Measurements from ENCODE around the gene REPIN1.
A peak's percentile ranks its signal among the peaks of the same experiment; 100 is the strongest.

The REPIN1 gene

DNA sequence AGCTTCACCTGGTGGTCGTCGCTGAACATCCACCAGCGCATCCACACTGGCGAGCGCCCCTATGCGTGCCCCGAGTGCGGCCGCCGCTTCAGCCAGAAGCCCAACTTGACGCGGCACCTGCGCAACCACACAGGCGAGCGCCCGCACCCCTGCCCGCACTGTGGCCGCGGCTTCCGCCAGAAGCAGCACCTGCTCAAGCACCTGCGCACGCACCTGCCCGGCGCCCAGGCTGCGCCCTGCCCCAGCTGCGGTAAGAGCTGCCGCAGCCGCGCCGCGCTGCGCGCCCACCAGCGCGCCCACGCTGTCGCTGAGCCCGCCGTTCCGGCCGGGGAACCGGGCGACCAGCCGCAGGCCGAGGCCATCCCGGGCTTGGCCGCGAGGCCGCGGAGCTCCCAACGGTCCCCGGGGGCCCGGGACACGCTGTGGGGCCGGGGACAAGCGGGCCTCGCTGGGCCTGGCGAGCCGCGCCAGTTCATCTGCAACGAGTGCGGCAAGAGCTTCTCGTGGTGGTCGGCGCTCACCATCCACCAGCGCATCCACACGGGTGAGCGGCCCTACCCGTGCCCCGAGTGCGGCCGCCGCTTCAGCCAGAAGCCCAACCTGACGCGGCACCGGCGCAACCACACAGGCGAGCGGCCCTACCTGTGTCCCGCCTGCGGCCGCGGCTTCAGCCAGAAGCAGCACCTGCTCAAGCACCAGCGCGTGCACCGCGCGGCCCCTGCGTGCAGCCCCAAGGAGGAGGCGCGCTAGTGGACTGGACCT, 28.9 kb downstream of the REPIN1 start:
- DNase-seq = no peak

DNA sequence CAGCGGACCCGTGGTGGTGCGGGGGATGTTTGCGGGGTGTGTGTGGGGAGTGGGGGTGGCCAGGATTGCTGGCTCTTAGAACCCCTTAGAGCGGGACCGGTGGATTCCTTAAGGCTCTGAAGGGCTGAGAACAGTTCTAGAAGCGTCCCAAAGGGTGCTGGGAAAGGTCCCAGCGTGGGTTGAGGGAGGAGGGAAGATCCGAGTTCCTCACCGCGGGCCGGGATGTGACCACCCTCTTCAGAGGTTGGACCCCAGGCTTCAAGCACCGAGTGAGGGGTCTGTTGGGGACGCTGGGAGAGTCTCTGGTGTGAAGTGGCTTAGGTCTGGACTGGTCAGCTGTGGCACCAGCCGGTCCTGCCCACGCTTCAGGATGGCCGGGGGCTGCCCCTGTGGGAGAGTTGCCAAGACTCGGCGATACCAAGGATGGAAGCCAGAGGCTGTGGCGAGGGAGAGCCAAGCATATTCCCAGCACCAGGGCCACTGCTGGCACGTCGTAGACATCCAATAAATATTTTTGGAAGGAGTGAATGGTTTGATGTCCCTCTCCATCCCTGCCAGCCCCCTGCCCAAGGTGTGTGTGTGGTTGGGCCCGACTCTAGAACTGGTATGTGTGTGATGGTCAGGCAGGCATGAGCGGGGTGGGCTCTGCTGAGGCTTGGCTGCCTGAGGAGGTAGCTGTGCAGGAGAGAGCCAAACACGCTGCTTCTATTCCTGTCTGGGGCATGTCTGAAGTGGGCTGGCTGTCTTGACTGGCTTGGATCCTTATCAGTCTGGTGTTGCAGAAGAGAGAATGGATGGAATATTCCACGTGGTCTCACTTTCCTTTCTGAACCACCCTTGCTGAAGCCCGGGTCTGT, 29.7 kb downstream of the REPIN1 start:
- DNase-seq = no peak

DNA sequence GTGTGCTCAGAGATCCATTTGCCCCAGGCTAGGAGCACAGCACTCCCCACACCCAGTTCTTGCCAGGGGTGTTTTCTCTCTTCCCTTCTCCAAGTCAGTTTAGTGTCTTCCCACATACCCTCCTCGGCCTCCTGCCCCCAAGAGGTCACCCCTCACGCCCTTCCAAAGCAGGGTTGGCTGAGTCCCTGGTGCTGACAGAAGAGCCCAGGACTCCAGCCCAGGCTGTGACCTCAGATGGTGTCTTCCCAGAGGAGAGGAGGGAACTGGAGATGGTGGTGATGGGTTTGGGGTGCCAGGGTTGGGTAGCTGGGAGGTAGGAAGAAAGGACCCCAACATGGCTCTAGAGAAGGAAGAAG, 30.3 kb downstream of the REPIN1 start:
- no peak for DNase-seq

DNA sequence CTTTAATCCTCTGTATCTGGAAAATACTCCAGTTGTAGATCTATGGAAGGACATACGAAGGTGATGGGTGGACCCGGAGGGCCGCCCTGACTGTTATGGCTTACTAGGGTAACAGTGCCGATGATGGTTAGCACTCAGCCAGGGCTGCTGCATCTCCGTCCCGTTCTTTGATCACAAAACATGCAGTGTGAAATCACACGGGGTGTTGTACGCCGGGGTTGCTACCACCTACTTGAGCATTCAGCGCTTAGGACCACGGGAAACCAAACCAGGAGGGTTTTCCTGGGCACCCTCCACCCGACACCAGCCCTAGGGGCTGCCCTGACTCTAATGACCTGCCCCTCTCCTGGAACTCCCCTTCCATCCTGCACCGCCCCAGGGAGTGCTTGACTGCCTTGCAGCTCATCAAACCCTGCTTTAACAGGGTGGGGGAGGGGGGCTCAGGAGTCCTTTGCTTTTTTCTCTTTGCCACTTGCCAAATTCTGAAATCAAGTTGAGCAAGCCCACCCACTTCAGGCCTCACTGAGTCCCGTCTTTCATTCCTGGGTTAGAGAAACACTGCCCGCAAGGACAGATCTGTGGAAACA, 30.9 kb downstream of the REPIN1 start:
- no peak for DNase-seq

DNA sequence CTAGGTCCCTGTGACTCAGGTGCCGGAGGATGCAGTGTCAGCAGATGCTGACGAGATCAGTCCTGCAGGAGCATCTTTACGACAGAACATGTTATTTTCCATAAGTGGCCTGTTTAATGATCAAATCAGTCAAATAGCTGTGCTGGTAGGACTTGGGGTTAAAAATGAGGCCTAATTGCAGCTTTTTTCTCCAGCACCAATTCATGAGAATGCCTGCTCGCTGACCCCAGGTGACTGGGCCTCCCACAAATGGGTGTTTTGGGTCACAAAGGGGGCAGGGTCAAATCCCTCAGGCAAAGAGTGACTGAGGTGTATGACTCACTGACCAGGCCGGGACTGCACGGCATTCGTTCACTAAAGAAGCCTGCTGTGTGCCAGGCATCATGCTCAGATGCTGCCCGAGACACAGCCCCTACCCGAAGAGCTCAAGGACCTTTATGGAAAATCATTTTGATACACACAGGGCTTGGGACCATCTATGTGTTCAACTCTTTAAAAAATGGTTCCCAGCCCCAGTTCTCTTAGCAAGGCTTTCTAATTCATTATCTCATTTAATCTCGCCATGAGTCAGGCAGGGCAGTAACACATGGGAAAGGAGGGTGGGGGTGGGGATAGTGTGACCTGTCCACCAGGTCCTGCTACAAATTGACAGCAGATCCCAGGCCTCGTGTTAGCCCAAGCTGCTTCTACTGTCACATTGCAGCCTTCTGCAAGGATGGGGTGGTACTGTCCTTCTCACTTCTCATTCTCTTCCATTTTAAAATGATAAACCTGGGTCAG, 31.6 kb downstream of the REPIN1 start:
- DNase-seq = no peak

DNA sequence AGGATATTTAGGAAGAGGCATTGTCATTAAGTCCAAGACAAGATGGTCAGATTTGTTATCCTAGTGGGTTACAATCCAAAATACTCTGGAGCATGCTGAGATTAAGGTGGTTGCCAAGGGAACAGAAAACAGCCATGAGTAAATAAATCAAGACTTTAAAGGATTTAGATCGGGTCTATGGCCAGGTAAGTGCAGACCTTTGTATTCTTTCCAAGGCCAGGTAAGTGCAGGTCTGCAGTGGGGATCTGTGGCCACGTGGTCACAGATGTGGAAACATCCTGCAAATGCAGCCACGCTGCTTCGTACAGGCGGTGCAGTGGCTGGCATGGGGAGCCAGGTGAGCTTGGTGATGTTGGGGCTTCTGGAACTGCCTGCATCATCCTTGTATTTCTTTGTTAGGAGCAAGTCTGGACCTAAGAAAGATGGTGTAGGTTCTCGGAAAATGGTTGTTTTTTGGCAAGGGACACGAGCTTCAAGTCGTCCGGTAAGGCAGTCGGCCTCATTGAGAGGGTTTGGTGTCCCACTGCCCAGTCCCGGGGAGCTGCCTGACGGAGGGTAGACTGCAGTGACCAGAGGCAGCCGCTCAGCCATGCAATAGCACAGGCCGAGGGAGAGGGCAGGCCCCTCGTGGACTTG, 32.3 kb downstream of the REPIN1 start:
- DNase-seq = no peak

DNA sequence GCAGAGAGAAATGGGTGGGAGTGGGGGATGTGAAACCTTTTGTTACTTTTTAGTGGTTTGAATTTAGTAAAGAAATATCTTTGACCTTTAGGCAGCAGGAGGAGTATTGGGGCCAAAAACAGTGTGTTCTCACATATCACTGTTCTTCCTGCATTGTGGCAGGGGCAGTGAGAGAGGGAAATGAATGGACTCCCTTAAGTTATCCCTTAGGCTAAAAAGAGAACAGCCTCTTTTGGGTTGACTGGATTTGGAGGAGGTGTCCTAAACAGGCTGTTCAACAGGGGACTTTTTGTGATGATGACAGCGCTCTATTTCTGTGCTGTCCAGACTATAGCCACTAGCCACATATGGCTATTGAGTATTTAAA, 32.8 kb downstream of the REPIN1 start:
- no peak for DNase-seq

DNA sequence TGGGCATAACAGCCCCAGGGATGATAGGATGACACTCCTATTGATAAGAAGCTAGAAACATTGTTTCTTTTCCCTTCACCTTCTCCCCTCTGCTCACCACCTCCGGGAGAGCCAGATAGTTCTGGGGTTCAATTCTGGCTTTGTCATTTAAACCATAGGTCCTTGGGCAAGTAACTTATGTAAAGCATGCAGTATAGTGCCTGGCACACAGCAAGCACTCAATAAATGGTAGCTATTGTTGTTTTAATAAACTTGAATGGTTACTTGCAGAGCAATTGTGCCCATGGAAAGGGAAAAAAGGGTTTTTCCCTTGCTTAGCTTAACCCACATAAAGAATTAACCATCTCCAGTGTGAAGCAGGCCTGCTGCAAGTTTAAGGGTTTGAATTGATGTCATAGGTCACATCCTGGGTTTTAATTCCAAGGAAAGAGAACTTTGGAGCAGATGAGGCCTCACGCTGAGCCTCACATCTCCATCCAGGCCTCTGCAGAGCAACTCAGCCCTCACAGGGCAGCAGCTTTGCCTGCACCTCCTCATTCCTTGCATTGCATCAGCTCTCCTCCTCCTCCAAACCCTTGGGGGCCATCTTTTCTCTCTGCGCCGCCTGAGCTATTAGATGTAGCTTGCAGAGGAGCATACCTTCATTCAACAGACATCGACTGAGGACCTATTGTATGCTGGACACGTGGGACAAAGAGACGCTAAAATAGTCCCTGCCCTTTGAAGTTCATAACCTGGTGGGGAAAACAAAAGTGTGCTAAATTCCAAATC, 33.4 kb downstream of the REPIN1 start:
- DNase-seq = no peak

DNA sequence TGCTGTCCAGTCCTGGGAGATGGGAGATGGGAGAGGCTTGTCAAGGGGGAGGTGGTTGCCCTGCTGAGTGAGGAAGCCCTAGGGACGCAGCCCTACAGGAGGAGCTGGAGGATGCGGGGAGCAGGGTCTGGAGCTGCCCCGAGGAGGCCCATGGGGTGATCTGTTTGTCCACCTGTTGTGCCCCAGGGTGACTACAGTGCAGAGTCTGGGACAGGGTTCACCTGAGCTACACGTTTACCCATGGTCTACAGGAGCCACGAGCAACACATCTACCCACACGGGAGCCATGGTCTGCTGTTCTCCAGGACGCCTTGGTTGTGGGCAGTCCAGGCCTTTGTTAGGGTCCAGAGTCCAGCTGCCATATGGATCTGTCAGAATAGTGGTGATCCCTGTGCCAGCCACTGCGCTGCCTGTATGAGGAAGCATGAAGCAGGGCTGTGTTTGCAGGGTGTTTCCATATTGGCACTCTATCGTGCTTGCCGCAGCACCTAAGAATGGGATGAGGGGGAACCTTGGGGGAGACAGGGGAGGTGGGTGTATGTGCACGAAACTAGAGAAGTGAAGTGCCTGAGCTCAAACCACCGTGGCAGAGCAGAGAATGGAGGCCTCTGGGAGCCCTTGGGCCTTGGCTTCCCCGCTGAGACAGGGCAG, 34.2 kb downstream of the REPIN1 start:
- no peak for DNase-seq

DNA sequence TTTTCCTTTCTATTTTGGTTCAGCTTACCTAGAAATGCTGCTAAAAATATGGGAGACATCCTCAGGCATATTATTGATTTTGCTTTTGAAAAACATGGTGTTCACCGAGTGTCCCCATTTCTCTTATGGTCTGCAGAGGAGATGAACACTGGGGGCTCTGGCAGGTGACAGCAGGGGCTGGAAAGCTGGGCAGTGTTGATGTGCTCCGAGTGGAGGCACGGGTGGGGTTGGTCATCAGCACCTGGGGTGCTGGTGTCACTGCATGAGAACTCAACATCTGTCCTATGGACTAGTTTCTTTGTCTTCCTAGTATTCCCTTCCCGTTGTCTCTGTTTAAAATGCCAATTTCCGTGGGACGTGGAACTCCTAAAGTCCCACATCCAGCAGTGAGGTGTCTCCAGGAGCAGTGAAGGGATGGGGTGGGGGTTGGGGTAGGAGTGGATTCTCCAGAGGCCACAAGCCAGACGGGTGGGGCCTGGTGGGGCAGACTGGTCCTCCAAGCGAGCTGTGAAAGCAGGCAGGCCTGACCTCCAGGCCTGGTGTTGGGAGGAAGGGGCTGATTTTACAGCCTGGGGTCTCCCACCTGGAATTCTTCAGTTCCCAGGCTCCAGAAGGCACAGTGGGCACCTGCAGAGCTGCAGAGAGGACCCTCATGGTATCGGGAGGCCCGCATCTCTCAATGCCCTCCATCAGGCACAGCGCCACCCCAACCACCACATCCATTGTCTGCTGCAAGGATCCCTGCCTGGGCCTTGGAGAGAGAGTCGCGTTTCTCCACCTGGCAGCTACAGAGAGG, 35.0 kb downstream of the REPIN1 start:
- no peak for DNase-seq

DNA sequence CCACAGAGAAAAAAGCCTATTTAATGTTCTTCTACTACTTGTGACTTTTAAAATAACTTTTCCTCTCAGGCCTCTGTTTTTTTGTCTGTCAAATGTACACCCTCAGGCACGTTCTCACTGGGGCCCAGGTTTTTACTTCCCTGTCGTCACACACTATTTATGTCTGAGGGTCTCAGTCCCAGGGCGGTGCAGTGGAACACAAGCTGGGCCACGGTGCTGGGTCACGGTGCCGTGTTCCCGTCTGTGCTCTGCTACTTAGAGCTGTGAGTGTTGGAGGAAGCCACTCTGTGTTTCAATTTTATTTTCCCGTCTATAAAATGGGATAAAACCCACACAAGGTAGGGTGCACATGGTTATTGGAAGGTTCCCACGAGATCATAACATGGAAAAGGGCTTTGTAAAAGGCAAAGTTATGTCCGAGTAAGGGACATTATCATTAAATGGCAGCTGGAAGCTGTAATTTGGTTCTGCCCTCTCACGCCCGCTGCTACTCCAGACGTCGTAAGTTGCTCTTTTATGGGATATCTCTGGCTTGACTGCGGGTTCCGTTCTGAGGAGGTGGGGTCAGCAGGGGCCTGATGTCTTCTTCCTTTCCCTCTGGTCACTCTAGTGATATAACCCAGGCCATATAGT, 35.7 kb downstream of the REPIN1 start:
- no peak for DNase-seq

DNA sequence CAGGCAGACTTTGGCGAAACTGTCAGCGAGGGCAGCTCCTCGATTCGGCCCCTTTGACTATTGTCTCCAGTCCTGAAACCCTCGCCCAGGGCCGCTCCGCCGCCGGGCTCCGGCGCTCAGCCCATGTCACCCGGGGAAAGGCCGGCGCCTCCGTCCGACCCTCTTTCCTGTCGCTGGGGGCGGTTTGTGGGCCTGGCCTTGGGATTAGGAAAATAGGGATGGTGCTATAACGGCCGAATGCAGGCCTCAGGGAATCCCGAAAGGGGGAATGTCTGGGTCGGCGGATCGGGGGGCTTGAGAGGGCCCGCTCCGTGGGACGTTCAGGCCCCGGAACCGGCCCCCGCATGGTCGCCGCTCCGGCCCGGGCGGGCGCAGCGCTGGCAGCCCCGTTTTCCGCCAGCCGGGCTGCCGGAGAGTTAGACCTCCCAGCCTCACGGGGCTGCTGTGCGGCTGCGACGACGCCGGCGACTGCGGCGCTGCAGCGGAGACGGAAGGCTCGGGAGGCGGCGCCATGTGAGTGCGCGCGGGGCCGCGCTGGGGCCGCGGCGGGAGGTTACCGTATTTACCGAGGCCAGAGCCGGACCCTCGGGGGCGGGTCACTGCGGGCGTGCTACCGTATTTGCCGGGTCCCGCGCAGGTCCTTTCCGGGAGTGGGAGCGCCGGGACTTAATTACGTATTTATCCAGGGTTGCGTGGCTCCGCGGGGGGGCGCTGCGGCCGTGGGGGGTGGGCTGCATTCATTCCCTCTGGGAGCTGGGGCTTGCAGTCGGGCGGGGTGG, 36.4 kb downstream of the REPIN1 start:
- peak; percentile 72 for DNase-seq

DNA sequence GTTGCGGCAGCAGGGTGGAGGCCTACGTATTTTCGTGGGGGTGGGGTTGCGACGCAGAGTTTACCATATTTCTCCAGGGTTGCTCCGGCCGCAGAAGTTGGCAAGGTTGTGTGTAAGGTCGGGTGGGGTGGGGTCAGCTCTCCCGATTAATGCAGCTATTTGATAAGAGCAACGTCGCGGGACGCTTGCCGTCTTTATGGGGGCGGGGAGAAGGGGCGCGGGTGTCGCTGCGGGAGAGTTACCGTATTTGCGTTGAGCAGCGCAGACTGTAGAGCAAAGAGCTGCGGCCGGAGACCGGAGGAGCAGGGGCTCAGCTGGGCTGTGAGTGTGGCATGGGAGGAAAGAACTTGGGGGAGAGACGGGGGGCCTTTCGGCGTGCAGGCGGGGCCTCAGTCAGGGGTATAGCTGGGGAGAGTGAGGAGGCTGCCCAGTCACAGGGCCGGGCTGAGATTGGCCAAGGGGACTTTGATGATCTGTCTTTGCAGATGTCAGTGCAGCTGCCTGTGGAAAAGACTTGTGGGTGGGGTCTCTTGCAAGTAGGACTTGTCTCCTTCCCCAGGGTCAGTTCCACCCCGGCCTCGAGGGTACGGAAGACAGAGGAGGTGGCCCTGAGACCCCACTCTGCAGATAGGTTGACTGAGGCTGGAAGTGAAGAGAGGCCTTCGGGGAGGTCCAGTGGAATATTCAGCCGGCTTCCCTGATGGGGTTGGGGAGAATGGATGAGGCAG, 37.1 kb downstream of the REPIN1 start:
- peak; percentile 44 for DNase-seq

DNA sequence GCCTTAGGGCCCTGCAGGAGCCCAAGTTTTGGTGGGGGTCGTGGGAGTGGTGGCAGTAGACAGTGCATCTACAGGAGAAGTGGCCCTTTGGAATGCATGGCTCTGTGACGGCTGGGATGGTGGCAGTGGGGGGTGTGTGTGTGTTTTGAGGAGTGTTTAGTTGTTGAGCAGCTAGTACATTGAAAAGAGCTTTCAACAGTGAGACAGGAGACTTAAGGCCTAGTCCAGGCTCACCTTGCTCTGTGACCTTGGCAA, 37.6 kb downstream of the REPIN1 start:
- DNase-seq = no peak

DNA sequence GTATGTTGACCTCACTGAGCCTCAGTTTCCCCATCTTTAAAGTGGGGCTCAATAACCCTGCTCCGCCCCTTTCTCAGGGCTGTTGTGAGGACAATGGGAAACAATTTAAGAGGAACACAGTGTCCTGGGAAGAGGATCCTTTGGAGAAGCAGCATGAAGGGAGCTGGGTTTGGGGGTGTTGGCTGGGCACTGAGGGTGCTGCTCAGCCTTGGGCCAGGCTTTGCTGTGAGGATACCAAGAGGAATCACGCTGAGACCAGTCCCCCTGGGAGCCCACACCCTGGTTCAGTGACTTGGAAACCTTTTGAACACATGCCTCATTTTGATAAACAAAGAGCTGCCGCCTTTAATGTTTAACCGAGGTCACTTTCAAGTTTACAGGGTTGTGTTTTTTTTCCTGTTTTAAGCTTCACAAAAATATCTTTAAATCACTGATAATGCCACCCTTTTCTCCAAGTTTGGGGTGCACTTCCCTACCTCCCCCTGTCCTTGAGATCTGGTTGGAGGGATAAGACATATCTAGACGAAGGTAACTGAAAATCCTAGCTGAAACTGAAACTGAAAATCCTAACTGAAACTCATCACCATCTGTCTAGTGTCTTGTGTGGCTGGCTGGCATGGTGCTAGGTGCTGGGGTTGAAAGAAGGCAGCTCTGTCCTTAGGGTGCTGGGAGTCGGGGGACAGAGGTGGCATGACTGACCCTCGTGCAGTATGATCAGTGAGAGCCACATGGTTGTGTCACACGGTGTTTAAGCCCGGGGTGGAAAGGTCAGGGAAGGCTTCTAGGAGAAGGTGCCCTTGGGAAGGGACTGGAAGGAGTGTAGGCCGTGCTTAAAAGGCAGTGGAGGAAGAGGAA, 38.2 kb downstream of the REPIN1 start:
- no peak for DNase-seq

DNA sequence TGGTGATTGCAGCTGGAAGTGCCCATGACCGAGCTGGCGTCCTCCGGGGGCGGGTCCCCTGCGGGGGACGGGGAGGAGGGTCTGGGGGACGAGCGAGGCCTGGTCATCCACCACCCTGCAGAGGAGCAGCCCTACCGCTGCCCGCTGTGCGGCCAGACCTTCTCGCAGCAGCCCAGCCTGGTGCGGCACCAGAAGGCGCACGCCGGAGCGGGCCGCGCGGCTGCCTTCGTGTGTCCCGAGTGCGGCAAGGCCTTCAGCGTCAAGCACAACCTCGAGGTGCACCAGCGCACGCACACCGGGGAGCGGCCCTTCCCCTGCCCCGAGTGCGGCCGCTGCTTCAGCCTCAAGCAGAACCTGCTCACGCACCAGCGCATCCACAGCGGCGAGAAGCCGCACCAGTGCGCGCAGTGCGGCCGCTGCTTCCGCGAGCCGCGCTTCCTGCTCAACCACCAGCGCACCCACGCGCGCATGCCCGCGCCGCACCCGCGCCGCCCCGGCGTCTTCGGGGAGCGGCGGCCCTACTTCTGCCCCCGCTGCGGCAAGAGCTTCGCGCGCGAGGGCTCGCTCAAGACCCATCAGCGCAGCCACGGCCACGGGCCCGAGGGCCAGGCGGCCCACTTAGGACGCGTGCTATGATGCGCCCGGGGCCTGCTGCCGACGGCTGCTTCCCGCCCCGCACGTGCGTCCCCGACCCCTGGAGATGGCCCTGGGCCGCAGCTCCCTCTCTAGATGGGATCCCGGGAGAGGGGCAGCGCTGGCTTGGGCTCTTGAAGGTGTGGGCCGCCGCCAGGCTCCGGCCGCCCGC, 39.2 kb downstream of the REPIN1 start:
- no peak for DNase-seq
